ENCODE results near the gene B4GALNT2.

Gene B4GALNT2

GRCh38 chr17:49219987-49220386 lies 87.4 kb downstream of the B4GALNT2 start:
- in situ Hi-C loops (cut with MboI; ENCODE audit: low pct_unique_long_range_greater_than_20kb, low sequenced_read_pairs, unreplicated experiment), result loop anchor here (5.0 kb wide), 1 partner anchor 33 kb away; no protein-coding TSS in a partner anchor
- DNase-seq (ENCODE audit: low spot score), result no peak
- TF ChIP-seq CTCF (IDR thresholded peaks at IDR 0.05; ENCODE audit: extremely low read depth, insufficient read depth, missing control alignments), result no peak

- in situ Hi-C loops (cut with MboI; ENCODE audit: low pct_unique_long_range_greater_than_20kb, low sequenced_read_pairs, unreplicated experiment), result loop anchor here (5.0 kb wide), 1 partner anchor 36 kb away; no protein-coding TSS in a partner anchor
- no peak for DNase-seq (ENCODE audit: low spot score)
- TF ChIP-seq CTCF (IDR thresholded peaks at IDR 0.05; ENCODE audit: extremely low read depth, insufficient read depth, missing control alignments), result no peak
Observed at GRCh38 chr17:49223168-49223516, 90.6 kb downstream of the B4GALNT2 start.

GRCh38 chr17:49223517-49224197 lies 91.1 kb downstream of the B4GALNT2 start:
- DNase-seq (ENCODE audit: low spot score), result peak; percentile 81
- peak; percentile 86 for TF ChIP-seq CTCF (IDR thresholded peaks at IDR 0.05; ENCODE audit: extremely low read depth, insufficient read depth, missing control alignments)
- in situ Hi-C loops (cut with MboI; ENCODE audit: low pct_unique_long_range_greater_than_20kb, low sequenced_read_pairs, unreplicated experiment), result loop anchor here (5.0 kb wide), 1 partner anchor 36 kb away; no protein-coding TSS in a partner anchor

GRCh38 chr17:49224198-49224996 lies 91.8 kb downstream of the B4GALNT2 start:
- in situ Hi-C loops (cut with MboI; ENCODE audit: low pct_unique_long_range_greater_than_20kb, low sequenced_read_pairs, unreplicated experiment), result loop anchor here (5.0 kb wide), 1 partner anchor 37 kb away; no protein-coding TSS in a partner anchor
- no peak for TF ChIP-seq CTCF (IDR thresholded peaks at IDR 0.05; ENCODE audit: extremely low read depth, insufficient read depth, missing control alignments)
- peak; percentile 59 for DNase-seq (ENCODE audit: low spot score)

- no peak for TF ChIP-seq CTCF (IDR thresholded peaks at IDR 0.05; ENCODE audit: extremely low read depth, insufficient read depth, missing control alignments)
- in situ Hi-C loops (cut with MboI; ENCODE audit: low pct_unique_long_range_greater_than_20kb, low sequenced_read_pairs, unreplicated experiment), result loop anchor here (5.0 kb wide), 1 partner anchor 38 kb away; no protein-coding TSS in a partner anchor
- DNase-seq (ENCODE audit: low spot score), result no peak
Observed at GRCh38 chr17:49224997-49225337, 92.4 kb downstream of the B4GALNT2 start.

GRCh38 chr17:49225554-49226236 lies 93.1 kb downstream of the B4GALNT2 start:
- no peak for TF ChIP-seq CTCF (IDR thresholded peaks at IDR 0.05; ENCODE audit: extremely low read depth, insufficient read depth, missing control alignments)
- in situ Hi-C loops (cut with MboI; ENCODE audit: low pct_unique_long_range_greater_than_20kb, low sequenced_read_pairs, unreplicated experiment), result no loop called here
- DNase-seq (ENCODE audit: low spot score), result no peak
